GM18519 (cell line): ENCODE measurements around the gene PTGDR.

Experiments used
- ATAC-seq: cut with Tn5 transposase; IDR thresholded peaks from one replicate; pipeline ENCODE4 v1.9.1; 2021; ENCODE audit warnings: mild to moderate bottlenecking, moderate library complexity; ENCODE audit not compliant: unreplicated experiment, low FRiP score

PTGDR gene

GRCh38 chr14:52307376-52307775 is 39.9 kb downstream of the PTGDR start:
- ATAC-seq, result no peak

DNA sequence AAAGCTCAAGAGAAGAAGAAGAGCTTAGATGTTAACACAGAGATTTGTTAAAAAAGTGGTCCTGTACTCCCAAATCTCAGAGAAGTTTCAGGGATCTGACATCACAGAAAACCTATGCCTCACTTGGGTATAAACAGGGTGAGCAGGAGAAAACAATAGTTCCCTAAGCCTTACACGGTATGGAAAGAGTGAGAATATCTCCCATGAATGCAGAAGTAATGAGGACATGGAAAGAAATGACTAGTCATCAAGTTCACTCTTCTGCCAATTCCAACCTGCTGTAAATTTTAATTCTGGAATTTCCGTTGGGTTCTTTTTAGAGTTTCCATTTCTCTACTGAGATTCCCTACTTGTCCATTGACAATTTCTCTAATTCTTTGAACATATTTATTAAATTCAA is 40.4 kb downstream of the PTGDR start:
- no peak for ATAC-seq

DNA sequence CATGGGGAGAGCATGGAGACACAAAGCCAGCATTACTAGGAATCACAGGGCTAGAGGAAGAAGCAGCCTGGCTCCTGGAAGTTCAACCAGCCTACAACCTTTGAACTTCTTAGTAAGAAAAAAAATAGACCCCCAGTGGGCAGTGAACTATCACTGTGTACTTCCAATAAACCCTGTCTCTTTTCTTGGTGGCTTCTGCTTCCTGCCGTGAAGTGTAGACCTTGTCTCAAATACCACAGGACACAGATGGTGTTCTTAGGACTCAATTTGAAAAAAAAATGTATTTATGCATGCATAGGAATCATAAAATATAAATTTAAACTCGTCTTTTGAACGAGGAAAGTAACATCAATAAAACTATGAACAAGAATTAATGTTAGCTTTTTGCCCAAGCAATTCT is 43.0 kb downstream of the PTGDR start:
- no peak for ATAC-seq

DNA sequence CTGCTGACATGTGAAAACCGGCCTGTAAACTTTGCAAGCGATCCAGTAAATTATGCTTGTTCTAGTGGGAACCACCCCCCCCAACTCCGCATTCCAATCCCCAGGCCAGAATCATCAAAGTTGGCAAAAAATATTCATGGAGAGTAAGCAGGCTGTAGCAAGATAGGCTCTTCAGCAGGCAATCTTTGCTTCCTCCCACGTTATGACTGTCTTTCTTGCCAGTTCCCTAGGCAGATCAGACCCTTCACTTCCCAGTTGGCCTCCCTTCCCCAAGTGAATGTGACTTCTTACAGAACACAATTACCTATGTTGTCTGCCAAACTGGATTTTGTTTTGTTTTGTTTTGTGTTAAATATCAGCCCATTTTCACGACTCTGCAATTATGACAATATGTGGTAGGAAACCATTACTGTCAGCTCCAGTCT is 45.4 kb downstream of the PTGDR start:
- no peak for ATAC-seq

DNA sequence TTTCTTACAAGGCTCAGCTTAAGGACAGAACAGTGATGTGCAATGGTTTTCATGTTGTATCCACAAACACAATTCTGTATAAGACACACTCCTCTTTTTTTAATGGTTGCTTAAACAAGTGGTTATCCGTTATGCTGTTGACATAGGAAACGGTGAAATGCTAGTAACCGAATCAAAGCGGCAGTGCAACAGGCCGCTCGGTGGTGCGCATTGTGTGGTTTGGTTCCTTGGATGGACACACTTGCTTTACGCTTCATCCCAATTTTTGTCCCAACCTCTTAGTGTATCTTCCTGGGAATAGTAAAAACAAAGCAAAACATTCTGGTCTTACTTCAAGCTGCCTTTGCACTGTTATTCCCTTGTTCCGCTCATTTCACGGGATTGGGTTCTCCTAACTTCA is 46.0 kb downstream of the PTGDR start:
- no peak for ATAC-seq

- no peak for ATAC-seq
Measured at GRCh38 chr14:52313903-52314594, 46.6 kb downstream of the PTGDR start, which contains the start of gene PTGER2. Gene PTGER2 (plus strand): TSS chr14:52314312. CDS start chr14:52314549, 237 bp downstream.

DNA sequence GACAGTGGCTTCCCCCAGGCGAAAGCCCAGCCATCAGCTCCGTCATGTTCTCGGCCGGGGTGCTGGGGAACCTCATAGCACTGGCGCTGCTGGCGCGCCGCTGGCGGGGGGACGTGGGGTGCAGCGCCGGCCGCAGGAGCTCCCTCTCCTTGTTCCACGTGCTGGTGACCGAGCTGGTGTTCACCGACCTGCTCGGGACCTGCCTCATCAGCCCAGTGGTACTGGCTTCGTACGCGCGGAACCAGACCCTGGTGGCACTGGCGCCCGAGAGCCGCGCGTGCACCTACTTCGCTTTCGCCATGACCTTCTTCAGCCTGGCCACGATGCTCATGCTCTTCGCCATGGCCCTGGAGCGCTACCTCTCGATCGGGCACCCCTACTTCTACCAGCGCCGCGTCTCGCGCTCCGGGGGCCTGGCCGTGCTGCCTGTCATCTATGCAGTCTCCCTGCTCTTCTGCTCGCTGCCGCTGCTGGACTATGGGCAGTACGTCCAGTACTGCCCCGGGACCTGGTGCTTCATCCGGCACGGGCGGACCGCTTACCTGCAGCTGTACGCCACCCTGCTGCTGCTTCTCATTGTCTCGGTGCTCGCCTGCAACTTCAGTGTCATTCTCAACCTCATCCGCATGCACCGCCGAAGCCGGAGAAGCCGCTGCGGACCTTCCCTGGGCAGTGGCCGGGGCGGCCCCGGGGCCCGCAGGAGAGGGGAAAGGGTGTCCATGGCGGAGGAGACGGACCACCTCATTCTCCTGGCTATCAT is 47.3 kb downstream of the PTGDR start:
- ATAC-seq, result no peak

DNA sequence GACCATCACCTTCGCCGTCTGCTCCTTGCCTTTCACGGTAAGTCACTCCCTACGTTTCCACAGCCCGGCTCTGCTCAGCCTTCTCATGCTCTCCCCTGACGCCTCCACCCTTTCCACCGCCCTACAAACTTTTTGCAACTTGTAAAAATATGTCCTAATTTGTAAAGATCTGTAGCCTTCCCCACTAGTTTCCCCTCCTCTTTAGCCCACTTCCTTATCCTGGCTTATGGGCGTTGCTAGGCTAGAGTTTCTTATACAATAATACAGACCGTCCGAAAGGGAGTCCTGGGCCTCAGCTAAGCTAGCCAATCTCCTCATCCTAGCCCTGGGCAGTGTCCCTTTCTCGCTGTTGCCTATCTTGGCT is 47.8 kb downstream of the PTGDR start:
- no peak for ATAC-seq

GRCh38 chr14:52318062-52318461 is 50.6 kb downstream of the PTGDR start:
- ATAC-seq, result no peak

- ATAC-seq, result no peak
Measured at GRCh38 chr14:52318826-52319645, 51.5 kb downstream of the PTGDR start.

DNA sequence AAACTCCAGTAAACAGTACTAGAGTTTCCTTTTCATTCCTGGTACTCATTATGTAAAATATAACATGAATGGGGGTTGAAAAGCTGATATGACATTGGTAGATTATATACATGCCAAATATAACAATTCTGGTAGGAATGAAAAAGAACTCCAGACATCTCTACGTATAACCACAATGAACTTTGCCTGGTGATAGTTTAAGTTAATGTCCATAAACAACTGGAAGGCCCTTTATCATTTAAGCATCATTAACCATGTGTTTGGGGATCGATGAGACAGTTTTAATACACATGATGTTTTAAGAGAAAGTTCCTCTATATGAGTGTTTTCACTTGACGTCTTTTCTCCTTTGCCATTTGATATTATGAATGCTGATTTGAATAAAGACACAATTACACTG is 52.4 kb downstream of the PTGDR start:
- ATAC-seq, result no peak

- ATAC-seq, result peak; percentile 97
Measured at GRCh38 chr14:52325126-52325525, 57.6 kb downstream of the PTGDR start.

- no peak for ATAC-seq
Measured at GRCh38 chr14:52325630-52326029, 58.1 kb downstream of the PTGDR start.
